GM21526 (cell line): ENCODE measurements around the gene FUBP3.

ENCODE experiments used
- ATAC-seq: cut with Tn5 transposase; IDR thresholded peaks from one replicate; pipeline ENCODE4 v1.9.1; 2021; ENCODE audit warnings: moderate library complexity; ENCODE audit not compliant: unreplicated experiment, low FRiP score

The FUBP3 gene

GRCh38 chr9:130661451-130662098, 82.2 kb downstream of the FUBP3 start:
- ATAC-seq = no peak

DNA sequence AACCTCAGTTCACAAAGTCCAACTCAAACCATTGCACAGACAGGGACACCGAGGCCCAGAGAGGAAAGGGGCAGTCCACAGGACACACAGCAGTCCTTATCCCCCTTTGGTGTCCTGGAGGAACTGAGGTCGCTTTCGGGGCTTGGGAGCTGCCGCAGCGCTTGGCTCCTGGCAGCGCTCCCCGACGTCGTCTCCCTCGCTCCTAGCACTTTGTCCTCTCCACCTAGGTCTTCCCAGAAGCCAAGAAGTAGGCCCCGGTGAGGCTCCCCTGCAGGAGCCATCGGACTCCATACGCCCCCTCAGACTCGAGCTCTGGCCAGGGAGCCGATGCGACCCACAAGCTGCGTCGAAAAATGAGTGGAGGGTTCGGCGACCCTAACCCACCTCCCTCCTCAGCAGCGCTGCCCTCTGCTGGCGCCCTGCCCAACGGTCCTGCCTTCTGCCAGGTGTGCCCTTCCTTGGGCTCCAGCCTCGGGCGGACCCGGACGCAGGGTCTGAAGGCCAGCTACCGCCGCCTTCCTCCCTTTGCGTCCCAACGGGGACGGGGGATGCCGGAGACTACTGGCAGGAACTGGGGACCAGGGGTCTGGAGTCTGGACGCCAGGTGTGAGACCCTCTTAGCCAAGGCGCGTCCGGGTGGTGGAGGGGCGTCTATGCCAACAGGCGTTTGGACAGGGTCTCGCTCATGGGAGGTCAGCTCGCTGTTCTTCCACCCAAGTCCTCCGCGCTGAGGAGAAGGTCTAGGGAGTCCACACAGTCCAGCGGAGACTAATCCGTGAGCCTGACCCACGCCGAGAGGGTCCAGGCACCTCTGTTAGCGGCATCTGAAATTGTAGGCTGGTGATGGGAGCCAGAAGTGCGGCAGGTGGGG, 83.0 kb downstream of the FUBP3 start:
- no peak for ATAC-seq

DNA sequence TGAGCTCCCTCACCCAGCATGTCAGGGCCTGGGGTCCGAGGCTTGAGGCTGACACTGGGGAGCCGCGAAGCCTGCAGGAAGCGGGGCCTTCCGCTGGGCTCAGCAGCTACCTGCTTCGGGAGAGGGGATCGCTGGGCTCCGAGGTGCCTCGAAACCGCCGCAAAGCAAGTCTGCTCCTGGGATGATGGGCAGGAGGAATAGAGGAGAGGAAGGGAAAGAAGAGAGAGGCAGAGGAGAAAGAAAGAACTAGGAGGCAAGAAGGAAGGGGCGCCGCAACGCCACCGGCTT, 83.5 kb downstream of the FUBP3 start:
- no peak for ATAC-seq

GRCh38 chr9:130663258-130663976, 84.0 kb downstream of the FUBP3 start:
- no peak for ATAC-seq

DNA sequence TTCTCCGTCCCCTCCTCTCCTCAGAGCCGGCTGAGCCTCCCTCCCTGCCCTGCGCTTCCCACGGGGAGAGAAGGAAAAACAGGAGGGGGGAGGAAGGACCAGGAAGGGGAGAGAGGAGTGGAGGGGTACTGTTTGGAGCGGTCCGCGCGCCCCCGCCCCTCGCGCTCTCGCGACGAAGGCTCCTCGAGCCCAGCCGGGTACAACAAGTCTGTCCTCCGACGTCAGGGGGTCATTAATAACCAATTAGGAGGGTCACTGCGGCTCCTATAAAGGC, 84.5 kb downstream of the FUBP3 start:
- ATAC-seq = no peak

GRCh38 chr9:130664251-130665028, 85.1 kb downstream of the FUBP3 start, which contains the start of gene PRDM12:
Gene PRDM12 (plus strand): TSS chr9:130664594. CDS start chr9:130664654, 60 bp downstream.
- no peak for ATAC-seq

DNA sequence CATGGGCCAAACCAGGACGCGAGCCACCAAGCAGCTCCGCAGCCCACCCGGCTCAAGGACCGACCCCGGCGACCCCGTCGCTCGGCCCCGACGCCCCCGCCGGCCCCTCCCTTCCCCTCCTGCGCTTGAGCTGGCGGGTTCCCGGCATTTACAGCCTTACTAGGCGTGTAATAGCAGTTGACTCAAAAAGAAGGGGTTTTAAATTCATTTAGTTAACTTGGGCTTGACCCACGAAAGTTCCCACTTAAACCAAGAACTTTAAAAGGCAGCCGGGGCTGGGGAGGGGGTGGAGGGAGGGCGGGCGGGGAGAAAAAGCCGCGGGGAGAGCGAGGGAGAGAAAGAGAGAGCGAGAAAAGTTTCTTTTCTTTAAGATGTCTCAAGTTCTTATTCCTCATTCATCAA, 85.7 kb downstream of the FUBP3 start:
- ATAC-seq = no peak

GRCh38 chr9:130665431-130666392, 86.3 kb downstream of the FUBP3 start:
- no peak for ATAC-seq

GRCh38 chr9:130666393-130667119, 87.2 kb downstream of the FUBP3 start:
- no peak for ATAC-seq

- ATAC-seq = no peak
Measured at GRCh38 chr9:130667120-130667435, 87.7 kb downstream of the FUBP3 start.

DNA sequence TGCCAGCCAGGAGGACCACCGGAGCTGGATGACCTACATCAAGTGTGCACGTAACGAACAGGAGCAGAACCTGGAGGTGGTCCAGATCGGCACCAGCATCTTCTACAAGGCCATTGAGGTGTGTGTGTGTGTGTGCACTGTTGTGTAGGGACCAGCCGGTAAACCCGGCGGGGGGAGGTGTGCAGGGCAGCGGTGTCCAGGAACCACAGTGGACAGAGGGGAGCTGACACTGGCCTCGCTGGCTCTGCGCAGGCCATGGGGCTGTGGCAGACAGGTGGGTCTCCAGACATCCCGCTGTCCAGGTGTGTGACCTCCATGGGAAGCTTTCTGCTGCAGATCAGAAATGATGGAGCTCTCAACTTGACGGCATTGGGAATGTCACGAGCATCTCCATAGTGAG, 88.8 kb downstream of the FUBP3 start:
- no peak for ATAC-seq

DNA sequence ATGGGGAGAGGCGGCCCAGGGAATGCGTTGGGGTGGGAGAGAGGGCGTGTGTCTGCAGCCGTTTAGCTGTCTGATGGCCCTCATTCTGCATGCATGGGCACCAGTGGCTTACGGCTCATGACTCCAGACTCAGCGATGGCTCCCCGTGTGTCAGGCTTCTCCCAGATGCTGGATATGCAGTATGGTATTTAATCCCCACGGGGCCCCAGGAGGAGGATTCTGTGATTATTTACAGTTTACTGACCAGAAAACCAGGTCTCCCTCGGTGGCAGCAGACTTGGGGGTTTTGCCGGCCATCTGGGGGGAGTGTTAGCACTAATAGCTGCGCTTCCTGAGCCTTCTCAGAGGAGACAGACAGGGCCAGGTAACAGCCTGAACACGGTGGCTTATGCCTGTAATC, 89.3 kb downstream of the FUBP3 start:
- ATAC-seq = no peak

DNA sequence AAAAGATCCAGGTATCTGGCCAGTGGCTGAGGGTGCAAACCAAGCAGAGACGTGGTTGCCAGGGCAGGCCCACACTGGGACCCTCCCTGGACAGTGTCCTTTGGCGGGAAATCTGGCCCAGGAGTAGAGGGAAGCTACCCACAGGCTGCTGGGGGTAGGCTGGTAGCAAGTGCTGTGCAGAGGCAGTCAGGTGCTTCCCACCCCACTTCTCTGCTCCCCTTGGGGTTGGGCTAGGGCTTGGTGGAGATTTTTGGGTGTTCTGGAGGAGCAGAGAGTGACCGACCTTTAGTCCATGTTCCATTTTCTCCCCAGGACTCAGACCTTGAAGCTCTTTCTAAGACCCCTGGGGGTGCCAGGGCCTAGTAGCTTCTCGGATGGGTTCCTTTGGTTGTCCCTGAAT, 90.6 kb downstream of the FUBP3 start:
- no peak for ATAC-seq

- ATAC-seq = no peak
Measured at GRCh38 chr9:130670644-130671043, 91.3 kb downstream of the FUBP3 start.

- no peak for ATAC-seq
Measured at GRCh38 chr9:130672466-130672865, 93.1 kb downstream of the FUBP3 start.

- no peak for ATAC-seq
Measured at GRCh38 chr9:130672933-130673615, 93.7 kb downstream of the FUBP3 start.

DNA sequence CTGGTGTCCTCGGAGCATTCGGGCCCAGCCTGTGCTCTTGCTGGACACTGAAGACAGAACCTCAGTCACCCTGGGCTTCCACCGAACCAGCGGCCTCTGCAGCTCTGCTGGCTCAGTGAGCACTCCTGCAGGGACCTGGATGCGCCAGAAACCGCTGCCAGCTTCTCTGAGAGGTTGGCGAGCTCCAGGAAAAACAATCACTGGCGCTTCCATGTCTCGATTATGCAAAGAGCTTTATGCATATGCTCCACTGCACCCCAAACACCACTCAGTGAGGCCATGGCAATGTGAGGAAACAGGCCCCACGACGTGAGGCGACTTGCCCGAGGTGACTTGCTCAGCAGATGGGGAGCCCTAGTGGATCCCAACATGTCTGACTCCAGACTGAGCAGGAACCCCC, 96.0 kb downstream of the FUBP3 start:
- ATAC-seq = no peak

DNA sequence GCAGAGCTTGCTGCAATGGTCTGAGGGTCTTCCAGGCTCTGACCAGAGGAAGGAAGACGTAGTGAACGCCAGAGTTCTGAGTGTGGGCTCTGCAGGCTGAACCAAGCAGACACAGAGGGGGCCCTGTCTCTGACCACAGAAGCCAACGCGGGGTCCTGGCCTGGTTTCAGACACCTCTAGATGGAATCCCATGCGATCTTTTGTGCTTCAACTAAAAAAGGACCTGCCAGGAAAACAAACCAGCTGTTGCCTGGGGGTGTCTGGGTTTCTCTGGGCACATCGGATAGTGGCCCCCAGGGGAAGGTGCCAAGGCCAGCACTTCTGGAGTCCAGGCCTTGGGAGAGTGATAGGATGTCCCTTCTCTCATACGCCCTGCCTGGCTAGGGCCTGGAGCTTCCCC, 97.9 kb downstream of the FUBP3 start:
- ATAC-seq = no peak
